Measurements from ENCODE around the gene GALNT2. TPM values are rescaled to one million over a fixed set of nuclear protein-coding genes. Genes with fewer than 3 reads are reported as not detected.
A peak's percentile ranks its signal among the peaks of the same experiment; 100 is the strongest.

Gene GALNT2
- total RNA-seq, 1 donor from 2014 or later = 31.9 TPM

DNA sequence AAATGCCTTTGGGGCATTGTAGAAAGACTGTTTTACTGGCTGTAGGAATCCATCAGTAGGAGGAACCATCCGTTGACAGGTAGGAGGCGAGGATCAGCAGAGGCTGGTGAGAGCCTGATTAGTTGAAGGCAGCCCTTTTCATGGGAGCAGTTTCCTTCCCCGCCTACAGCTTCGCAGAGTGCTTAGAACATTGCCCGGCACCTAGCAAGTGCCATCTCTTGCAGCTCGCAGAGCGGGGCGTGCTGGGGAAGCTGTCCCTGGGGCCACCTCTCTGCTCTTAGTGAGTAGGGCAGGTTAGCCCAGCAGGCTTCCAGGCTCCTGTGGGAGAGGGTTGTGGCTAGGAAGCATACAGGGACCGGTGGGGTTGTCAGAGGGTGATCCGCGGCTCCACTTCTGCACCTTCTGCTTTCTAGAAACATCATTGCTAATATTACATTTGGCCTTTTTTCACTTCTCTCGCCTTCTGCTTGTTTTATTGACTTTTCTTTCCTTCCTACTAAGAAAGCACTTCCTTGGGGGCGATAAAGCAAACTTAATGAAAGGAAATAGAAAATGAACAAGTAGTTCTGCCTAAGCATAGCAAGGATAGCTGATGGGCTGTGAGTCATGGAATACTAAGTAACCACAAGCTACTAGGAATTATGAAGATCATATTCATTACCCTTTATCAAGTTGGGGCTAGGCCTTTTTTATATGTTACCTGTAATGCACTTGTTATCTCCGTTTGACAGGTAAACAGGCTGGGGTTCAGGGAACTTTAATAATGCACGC lies 176.7 kb downstream of the GALNT2 start:
- no peaks in the 10 kb centered on the region for H3K27me3 ChIP-seq (ENCODE audit: control insufficient read depth, insufficient read depth, low read length)
- TF ChIP-seq, protein P1, sequence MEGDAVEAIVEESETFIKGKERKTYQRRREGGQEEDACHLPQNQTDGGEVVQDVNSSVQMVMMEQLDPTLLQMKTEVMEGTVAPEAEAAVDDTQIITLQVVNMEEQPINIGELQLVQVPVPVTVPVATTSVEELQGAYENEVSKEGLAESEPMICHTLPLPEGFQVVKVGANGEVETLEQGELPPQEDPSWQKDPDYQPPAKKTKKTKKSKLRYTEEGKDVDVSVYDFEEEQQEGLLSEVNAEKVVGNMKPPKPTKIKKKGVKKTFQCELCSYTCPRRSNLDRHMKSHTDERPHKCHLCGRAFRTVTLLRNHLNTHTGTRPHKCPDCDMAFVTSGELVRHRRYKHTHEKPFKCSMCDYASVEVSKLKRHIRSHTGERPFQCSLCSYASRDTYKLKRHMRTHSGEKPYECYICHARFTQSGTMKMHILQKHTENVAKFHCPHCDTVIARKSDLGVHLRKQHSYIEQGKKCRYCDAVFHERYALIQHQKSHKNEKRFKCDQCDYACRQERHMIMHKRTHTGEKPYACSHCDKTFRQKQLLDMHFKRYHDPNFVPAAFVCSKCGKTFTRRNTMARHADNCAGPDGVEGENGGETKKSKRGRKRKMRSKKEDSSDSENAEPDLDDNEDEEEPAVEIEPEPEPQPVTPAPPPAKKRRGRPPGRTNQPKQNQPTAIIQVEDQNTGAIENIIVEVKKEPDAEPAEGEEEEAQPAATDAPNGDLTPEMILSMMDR (IDR thresholded peaks at IDR 0.05; ENCODE audit: insufficient read depth, low read length, severe bottlenecking) = no peak
- peak; percentile 56 for DNase-seq (ENCODE audit: low read depth)
- H3K36me3 ChIP-seq (ENCODE audit: control insufficient read depth, insufficient read depth, low read length) = peaks cover 14% of the 10 kb centered on the region
- no peak overlapping the region for H3K4me3 ChIP-seq (ENCODE audit: low read depth, low read length)
- FAIRE-seq = no peak

DNA sequence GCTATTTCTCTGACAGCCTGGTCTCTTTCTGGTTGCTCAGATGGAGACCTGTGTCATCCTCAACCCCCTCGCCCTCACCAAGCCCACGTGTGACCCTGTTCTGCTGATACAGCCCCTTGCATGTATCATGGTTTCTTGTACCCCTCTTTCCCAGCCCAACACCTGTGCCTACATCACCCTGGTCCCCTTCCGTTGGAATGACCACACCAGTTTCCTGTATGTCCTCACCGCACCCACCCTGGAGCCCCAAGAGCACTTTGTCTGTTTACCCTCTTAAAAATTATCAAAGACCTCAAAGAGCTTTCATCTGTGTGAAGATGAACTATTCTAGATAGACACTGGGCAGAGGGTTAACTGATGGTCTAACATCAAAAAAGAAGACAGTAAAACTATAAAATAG lies 179.5 kb downstream of the GALNT2 start:
- DNase-seq (ENCODE audit: low read depth) (no peak), FAIRE-seq (no peak)
- Histone ChIP-seq H3K4me3 (ENCODE audit: low read depth, low read length) (no peak overlapping the region), H3K27me3 (ENCODE audit: control insufficient read depth, insufficient read depth, low read length) (no peaks in the 10 kb centered on the region), H3K36me3 (ENCODE audit: control insufficient read depth, insufficient read depth, low read length) (peaks cover 21% of the 10 kb centered on the region)
- TF ChIP-seq, protein P1 (IDR thresholded peaks at IDR 0.05; ENCODE audit: insufficient read depth, low read length, severe bottlenecking) = no peak

DNA sequence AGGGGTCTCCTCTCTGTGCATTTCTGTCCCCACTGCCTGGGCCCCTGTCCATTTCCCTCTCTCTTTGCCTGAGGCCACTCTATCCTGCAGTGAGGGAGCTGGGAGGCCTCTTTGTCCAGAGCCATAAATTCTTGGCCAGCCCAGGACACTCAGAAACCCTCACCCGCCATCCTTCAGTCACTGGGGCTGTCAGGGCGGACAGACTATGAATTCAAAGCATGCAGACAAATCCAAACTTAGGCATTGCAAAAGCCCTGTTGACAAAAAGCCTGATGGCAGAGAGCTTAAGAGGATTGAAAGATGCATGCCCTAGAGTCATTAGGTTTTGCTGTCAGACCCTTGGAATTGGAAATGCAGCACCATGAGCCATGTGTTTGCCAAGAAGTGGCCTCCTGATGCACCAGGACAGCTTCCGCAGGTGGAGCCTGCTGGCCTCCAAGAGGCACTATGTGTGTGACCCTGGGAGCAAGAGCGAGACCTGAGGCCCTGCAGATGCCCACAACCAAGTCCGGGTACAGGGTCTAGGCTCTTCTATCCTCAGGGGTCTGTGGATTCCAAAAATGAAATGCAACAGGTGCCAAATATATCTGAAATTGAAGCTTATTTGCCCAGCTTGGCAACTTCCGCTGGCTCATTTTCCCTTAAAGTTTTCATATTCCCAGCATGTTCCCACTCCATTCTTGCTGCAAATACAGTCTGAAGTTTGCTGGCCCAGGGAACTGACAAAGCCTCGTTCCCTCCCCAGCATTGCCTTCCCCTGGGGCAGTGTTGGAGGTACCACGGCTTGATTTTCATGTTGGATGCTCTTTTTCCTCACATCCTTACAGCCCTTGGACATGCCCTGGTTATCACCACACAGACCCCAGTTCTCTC lies 181.2 kb downstream of the GALNT2 start:
- H3K4me3 ChIP-seq (ENCODE audit: low read depth, low read length) = no peak overlapping the region
- H3K36me3 ChIP-seq (ENCODE audit: control insufficient read depth, insufficient read depth, low read length) = peaks cover 17% of the 10 kb centered on the region
- FAIRE-seq (no peak), DNase-seq (ENCODE audit: low read depth) (no peak)
- no peaks in the 10 kb centered on the region for H3K27me3 ChIP-seq (ENCODE audit: control insufficient read depth, insufficient read depth, low read length)
- TF ChIP-seq, protein P1 (IDR thresholded peaks at IDR 0.05; ENCODE audit: insufficient read depth, low read length, severe bottlenecking) = no peak

DNA sequence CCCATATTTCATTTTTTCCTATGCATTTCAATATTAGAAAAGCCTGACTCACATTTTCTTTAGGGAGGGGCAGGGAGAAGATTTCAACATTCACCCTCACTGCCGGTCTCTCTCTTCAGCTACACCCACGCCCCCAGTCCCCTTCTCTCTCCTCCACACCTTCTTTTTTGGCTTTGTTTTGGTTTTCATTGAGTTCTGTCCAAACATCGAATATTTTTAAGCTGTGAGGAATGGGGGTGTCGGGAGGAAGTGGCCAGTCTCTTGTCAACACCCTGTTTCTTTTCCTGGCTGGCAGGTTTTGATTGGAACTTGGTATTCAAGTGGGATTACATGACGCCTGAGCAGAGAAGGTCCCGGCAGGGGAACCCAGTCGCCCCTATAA lies 181.8 kb downstream of the GALNT2 start:
- H3K36me3 ChIP-seq (ENCODE audit: control insufficient read depth, insufficient read depth, low read length) = peaks cover 14% of the 10 kb centered on the region
- DNase-seq (ENCODE audit: low read depth) = no peak

DNA sequence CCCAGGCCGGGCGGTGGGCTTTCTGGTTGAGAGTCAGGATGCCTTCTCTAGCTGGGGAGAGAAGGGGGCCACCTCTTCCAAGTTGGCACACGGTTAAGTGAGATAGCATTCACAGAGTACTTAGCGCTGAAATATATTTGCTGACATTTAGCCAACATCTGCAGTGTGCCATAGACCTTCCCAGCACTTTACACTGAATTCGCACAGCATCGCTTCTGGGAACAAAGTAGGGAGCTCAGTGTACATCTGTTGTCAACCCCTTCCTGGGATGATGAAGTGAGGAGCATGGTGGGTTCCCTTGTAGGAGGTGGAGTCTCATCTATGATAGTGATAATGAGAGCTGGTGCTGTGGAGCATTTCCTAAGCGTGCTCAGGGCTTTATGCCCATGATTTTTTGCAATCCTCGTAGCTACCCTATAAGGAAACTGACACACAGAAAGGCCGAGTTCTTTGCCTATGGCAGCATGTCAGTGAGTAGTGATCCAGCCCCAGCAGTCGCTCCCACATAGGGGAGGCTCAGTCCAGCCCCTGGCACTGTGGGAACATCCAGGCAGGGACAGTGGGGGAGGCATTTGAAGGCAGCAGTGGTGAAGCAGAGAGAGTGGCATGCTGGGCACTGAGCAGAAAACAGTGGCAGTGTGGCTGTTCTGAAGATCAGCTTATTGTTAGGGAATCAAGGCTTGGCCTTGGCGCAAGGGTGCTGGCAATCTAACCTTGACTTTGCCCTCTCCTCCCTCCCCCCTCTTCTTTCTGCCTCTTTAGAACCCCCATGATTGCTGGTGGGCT lies 182.8 kb downstream of the GALNT2 start:
- DNase-seq (ENCODE audit: low read depth) (no peak), FAIRE-seq (no peak)
- TF ChIP-seq, protein P1 (IDR thresholded peaks at IDR 0.05; ENCODE audit: insufficient read depth, low read length, severe bottlenecking) = no peak
- H3K27me3 ChIP-seq (ENCODE audit: control insufficient read depth, insufficient read depth, low read length) = no peaks in the 10 kb centered on the region
- no peak overlapping the region for H3K4me3 ChIP-seq (ENCODE audit: low read depth, low read length)
- peaks cover 18% of the 10 kb centered on the region for H3K36me3 ChIP-seq (ENCODE audit: control insufficient read depth, insufficient read depth, low read length)

More for the DNA sequence above, 181.8 kb downstream of the GALNT2 start:
- H3K4me3 ChIP-seq (ENCODE audit: low read depth, low read length) = no peak overlapping the region
- no peak for FAIRE-seq
- no peaks in the 10 kb centered on the region for H3K27me3 ChIP-seq (ENCODE audit: control insufficient read depth, insufficient read depth, low read length)
- TF ChIP-seq, protein P1 (IDR thresholded peaks at IDR 0.05; ENCODE audit: insufficient read depth, low read length, severe bottlenecking) = no peak
